Pulmonary artery endothelial cell (primary cell): ENCODE data around the gene FOSL1. TPM values are rescaled to one million over a fixed set of nuclear protein-coding genes. Genes with fewer than 3 reads are reported as not detected.

Source experiments
- DNase-seq: peaks from one replicate; pipeline ENCODE4 v3.0.0-alpha.2; 2011; ENCODE audit warnings: low read depth, low spot score
- total RNA-seq: library from RNA; depleted of rRNA; stranded (reverse); fragments of >200 nt; gene quantifications from 2 replicates; pipeline ENCODE4 v1.2.3, GENCODE V29; 2014

FOSL1 gene
- total RNA-seq, result 11.5 and 16.4 TPM in 2 replicates

DNA sequence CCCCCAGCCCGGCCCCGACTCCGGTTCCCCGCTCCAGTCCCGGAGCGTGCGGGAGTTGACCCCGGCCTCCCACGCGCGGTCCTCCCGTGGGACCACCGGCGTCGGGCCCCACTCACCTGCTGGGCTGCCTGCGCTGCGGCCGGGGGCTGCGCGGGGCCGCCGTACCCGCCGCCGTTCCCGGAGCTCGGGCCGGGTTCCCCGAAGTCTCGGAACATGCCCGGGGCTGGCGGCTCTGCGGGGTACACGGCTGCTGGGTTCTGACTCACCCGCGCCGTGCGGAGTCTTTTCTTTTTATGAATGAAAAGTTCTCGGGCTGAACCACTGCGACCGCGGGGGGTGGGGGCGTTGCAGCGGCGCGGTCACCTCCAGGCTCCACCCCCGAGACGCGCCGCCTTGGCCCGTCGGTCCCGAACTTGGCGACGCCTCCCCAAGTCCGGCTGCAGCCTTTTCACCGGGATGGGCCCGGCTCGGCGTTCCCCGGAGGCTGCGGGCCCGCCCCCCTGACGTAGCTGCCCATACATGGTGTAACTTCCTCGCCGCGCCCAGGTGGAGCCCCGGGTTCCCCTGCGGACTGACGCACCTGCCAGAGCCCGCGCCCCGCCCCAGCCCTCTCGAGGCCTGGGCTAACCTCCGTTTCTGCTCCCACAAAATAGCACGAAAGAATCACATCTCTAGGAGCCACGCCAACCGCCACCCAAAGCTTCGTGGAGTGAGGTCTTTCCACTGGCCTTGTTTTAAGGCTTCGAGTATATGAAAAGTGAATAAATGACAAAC is at the start of gene FOSL1:
TSS of gene FOSL1 (minus strand) at position 264 of the 774 bp plus-strand sequence. CDS start at position 215, 49 bp downstream.
- DNase-seq, result peak; percentile 84

- no peak for DNase-seq
Observed at GRCh38 chr11:65947603-65948125, 47.5 kb upstream of the FOSL1 start.

GRCh38 chr11:65947133-65947532 is 46.9 kb upstream of the FOSL1 start:
- DNase-seq, result no peak

DNA sequence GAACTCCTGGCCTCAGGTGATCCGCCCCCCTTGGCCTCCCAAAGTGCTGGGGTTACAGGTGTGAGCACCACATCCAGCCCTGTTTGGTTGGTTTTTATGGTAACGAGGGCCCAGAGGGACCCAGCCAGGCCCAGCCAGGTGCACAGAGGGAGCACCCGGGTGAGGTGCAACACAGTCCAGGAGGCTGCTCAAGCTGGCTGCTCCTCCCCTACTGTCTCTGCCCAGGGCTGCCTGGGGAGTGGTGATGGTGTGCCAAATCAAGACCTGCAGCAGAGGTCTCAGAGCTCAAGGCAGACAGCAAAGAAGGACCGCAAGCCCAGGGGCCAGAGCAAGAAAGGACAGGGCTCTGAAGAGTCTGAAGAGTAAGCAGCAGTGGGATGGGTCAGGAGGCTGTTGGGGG is 46.5 kb upstream of the FOSL1 start:
- no peak for DNase-seq

DNA sequence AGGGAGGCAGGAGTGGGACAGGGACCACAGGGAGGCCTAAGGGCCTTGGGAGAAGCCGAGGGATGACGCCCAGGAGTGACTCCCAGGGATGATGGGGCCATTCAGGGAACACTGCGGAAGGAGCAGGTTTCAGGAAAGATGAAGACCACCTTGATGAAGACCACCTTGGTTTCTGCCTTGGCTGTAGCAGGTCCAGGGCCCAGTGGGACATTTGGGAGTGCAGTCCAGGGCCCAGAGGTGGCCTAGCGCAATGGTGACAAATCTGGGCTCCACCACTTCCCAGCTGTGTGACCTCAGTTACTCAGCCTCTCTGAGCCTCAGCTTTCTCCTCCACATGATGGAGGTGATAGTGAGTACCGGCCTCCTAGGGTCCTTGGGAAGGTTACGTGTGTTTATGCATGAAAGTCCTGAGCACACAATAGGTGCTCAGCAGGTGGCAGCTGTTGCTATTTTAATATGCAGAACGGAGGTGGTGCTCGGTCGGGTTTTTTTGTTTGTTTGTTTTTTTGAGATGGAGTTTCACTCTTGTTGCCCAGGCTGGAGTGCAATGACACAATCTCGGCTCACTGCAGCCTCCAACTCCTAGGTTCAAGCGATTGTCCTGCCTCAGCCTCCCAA is 45.9 kb upstream of the FOSL1 start:
- DNase-seq, result no peak

GRCh38 chr11:65945430-65945911 is 45.3 kb upstream of the FOSL1 start, which contains the start of gene TSGA10IP:
Gene TSGA10IP, plus strand, starts transcription at chr11:65945480. Its CDS starts 196 bp downstream, at chr11:65945676.
- DNase-seq, result no peak

DNA sequence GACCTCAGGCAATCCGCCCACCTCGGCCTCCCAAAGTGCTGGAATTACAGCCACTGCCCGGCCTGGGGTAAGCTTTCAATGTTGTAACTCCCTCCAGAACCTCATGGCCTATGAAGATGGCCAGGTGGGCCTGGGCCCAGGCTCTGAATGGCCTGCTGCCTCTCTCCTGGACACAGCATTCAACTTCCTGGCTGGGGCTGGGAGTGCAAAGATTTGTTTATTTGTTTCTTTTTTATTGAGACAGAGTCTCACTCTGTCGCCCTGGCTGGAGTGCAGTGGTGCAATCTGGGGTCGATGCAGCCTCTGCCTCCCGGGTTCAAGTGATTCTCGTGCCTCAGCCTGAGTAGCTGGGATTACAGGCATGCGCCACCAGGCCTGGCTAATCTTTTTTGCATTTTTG is 44.6 kb upstream of the FOSL1 start:
- DNase-seq, result no peak

DNA sequence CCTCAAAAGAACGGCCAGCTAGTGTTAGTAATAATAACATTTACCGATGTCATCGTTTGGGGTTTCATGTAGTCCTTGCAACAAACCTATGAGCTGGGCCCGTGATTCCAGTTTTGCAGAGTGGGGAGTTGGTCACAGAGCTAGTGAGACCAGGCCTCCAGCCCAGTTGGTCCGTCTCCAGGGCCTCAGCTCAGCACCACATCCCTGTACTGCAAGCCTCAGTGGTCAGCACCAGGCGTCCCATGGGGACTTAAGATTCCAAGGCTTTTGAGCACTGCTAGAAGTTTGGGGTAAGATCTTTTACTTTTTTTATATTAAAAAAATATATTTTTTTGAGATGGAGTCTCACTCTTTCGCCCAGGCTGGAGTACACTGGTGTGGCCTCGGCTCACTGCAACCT is 44.0 kb upstream of the FOSL1 start:
- DNase-seq, result no peak

GRCh38 chr11:65942531-65942930 is 42.3 kb upstream of the FOSL1 start:
- DNase-seq, result no peak

GRCh38 chr11:65941720-65942310 is 41.6 kb upstream of the FOSL1 start:
- no peak for DNase-seq

GRCh38 chr11:65937766-65938165 is 37.6 kb upstream of the FOSL1 start:
- no peak for DNase-seq

DNA sequence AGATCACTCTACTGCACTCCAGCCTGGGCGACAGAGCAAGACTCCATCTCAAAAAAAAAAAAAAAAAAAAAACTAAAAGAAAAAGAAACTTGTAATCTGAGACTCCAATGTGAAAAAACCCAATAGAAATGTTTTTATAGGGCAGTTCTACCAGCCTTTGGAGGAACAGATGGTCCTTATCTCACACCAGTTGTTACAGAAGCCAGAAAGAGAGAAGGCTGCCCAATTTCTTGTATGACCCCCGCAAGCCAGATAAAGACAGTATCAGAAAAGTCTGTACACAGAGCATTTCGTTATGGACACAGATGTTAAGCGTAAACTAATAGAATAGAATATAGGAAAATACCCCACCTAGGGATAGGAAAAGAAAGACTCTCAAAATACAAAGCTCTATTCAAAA is 33.8 kb upstream of the FOSL1 start:
- DNase-seq, result no peak

DNA sequence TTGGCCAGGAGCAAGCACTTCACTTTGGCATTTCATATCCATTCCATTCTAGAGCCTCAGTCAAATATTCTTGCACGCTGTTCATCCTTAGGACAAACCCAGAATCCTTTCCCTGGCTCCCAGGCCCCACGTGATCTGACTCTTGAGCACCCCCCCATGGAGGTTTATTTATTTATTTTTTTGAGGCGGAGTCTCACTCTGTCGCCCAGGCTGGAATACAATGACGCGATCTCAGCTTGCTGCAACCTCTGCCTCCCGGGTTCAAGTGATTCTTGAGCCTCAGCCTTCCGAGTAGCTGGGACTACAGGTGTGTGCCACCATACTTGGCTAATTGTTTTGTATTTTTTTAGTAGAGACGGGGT is 32.4 kb upstream of the FOSL1 start:
- DNase-seq, result no peak

GRCh38 chr11:65931773-65932557 is 31.8 kb upstream of the FOSL1 start:
- DNase-seq, result no peak

DNA sequence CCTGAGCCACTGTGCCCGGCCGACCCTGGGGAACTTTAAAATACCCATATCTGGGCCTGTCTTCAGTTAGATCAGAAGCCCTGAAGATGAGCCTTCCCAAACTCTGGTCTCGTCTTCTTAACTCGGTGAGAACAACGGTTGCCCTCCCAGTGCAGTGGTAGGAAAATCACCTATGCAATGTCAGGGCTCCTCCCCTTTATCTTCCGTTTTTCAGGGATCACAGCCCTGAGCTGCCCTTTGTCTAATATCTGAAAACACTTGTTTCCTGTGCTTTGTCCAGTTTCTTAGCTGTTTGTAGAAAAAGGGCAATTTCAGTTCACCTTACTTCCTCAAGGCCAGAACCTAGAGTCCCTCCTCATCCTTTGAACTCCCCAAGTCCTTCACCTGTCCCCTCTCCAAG is 28.5 kb upstream of the FOSL1 start:
- no peak for DNase-seq

- no peak for DNase-seq
Observed at GRCh38 chr11:65927904-65928397, 27.8 kb upstream of the FOSL1 start.

DNA sequence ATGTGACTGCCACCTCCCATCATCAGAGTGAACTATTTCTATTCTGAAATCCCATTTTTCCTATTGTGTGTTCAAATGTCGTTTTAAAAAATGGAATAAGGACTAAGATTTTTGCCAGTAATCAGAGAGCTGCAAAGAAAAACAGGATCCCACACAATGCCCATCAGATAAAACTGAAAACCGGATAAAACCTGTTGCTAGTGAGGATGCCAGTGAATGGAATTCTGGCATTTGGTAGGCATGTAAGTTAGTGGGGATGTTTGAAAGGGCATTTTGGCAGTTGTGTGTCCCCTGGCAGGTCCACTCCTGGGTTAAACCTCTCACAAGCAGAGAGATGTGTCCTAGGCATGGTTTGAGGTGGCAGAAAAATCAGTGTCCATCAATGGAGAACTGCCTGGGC is 25.2 kb upstream of the FOSL1 start:
- DNase-seq, result no peak

- DNase-seq, result no peak
Observed at GRCh38 chr11:65922565-65922964, 22.4 kb upstream of the FOSL1 start.

DNA sequence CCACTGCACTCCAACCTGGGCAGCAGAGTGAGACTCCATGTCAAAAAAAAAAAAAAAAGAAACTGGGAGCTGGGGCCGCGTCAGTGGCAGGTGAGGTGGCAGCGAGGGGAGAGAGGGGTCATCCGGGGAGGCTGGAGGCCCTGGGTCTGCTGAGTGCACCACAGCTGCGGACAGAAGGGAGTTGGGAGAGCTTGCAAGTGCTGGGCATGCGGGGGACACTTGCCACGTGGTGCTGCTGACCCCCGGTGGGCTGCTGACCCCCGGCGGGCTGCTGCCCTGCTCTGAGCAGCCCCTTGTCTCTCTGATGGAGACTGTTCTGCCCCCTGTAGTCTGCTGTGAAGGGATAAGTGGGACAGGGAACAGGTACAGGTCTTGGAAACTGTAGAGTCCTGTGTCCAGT is 21.7 kb upstream of the FOSL1 start:
- no peak for DNase-seq

DNA sequence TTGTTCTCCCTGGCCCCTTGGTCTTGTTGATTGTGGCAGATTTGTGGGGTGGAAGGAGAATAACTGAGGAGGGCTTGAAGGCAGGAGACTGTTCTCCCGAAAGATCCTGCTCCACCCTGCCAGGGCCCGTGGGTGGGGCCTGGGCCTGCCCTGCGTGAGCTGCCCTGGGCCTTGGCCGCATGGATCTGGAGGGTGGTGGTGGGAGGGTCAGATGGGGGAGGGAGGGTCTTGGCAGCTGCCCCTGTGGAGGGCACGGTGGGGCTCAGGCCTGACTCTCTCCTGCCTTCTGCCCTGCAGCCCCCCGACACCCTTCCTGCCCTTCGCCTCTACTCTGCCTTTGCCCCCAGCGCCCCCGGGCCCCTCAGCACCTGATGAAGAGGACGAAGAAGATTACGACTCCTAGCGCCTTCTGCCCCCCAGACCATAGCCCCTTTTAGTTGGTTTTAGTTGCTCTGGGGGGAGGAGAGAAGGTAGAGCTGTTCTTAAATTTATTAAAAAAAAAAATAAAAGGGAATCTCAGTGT is 20.9 kb upstream of the FOSL1 start:
- DNase-seq, result no peak

- no peak for DNase-seq
Observed at GRCh38 chr11:65920372-65920802, 20.2 kb upstream of the FOSL1 start.
